Osteocyte (in vitro differentiated cells): Measurements from ENCODE around the gene C2CD2L. TPM values are rescaled to one million over a fixed set of nuclear protein-coding genes. Genes with fewer than 3 reads are reported as not detected.

Source experiments
- DNase-seq: peaks from one replicate; pipeline ENCODE4 v3.0.0; 2021; ENCODE audit warnings: mixed read lengths; ENCODE audit not compliant: unreplicated experiment; ENCODE audit errors: extremely low spot score
- H3K27ac Mint-ChIP-seq: one replicate; pipeline ENCODE4 v1.8.0; 2021; ENCODE audit warnings: mild to moderate bottlenecking, mixed read lengths; ENCODE audit not compliant: unreplicated experiment
- H3K27me3 Mint-ChIP-seq: one replicate; pipeline ENCODE4 v1.8.0; 2021; ENCODE audit warnings: mixed read lengths; ENCODE audit not compliant: unreplicated experiment
- H3K36me3 Mint-ChIP-seq: one replicate; pipeline ENCODE4 v1.8.0; 2021; ENCODE audit warnings: mixed read lengths; ENCODE audit not compliant: unreplicated experiment
- H3K4me1 Mint-ChIP-seq: one replicate; pipeline ENCODE4 v1.8.0; 2021; ENCODE audit warnings: mixed read lengths; ENCODE audit not compliant: unreplicated experiment
- H3K4me3 Mint-ChIP-seq: one replicate; pipeline ENCODE4 v1.8.0; 2021; ENCODE audit warnings: mild to moderate bottlenecking, moderate library complexity, mixed read lengths; ENCODE audit not compliant: unreplicated experiment
- H3K9me3 Mint-ChIP-seq: one replicate; pipeline ENCODE4 v1.8.0; 2021; ENCODE audit warnings: mixed read lengths; ENCODE audit not compliant: unreplicated experiment
- total RNA-seq: library from RNA; stranded (reverse); gene quantifications from 2 replicates; pipeline ENCODE4 v1.2.1, GENCODE V29; 2021
- TF ChIP-seq, protein P1 (sequence below): fragments of 200-600 bp; sonication (generic); IDR thresholded peaks from 2 replicates; pipeline ENCODE4 v1.5.0; 2021; ENCODE audit warnings: antibody characterized with exemption, mild to moderate bottlenecking, moderate library complexity

Gene C2CD2L
- total RNA-seq, 1 donor from 2014 or later: 11.7 TPM

DNA sequence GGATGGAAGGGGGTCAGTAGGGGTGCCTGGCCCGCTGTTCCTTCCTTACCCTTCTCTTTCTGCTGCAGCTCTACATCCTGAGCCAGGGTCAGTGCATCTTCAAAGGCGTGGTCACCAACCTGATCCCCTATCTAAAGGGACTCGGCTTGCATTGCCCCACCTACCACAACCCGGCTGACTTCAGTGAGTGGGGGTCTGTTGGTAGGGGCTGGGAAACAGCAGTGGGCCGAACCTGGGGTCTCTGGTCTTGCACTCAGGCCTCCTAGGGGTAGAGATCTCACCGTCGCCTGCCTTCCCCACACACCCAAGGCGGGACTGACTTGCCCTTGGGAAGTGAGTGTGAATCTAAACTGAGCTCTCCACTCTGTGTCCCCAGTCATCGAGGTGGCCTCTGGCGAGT, 49.4 kb downstream of the C2CD2L start:
- no peak for DNase-seq
- no peaks in the 10 kb centered on the region for H3K36me3 Mint-ChIP-seq
- no peak overlapping the region for H3K4me3 Mint-ChIP-seq
- H3K9me3 Mint-ChIP-seq: no peaks in the 10 kb centered on the region
- H3K4me1 Mint-ChIP-seq: no peaks in the 10 kb centered on the region
- TF ChIP-seq, protein P1, sequence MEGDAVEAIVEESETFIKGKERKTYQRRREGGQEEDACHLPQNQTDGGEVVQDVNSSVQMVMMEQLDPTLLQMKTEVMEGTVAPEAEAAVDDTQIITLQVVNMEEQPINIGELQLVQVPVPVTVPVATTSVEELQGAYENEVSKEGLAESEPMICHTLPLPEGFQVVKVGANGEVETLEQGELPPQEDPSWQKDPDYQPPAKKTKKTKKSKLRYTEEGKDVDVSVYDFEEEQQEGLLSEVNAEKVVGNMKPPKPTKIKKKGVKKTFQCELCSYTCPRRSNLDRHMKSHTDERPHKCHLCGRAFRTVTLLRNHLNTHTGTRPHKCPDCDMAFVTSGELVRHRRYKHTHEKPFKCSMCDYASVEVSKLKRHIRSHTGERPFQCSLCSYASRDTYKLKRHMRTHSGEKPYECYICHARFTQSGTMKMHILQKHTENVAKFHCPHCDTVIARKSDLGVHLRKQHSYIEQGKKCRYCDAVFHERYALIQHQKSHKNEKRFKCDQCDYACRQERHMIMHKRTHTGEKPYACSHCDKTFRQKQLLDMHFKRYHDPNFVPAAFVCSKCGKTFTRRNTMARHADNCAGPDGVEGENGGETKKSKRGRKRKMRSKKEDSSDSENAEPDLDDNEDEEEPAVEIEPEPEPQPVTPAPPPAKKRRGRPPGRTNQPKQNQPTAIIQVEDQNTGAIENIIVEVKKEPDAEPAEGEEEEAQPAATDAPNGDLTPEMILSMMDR: no peak
- no peak overlapping the region for H3K27ac Mint-ChIP-seq
- H3K27me3 Mint-ChIP-seq: no peaks in the 10 kb centered on the region

DNA sequence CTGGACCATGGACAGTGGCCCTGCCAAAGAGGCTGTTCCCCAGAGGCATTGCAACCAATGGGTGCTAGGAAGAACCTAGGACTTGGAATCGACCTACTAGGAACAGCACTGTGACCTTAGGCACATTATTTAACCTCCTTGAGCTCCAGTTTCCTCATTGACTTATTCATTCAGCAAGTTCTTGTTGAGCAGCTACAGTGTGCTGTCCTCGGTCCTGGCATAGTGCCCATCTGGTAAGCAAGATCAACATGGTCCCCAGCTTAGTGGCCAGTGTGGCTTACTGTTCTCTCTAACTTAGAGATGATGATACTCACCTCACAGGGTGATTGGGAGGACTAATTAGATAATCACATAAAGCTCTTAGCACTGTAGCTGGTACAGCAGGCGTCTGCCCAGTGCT, 49.9 kb downstream of the C2CD2L start:
- Mint-ChIP-seq H3K9me3 (no peaks in the 10 kb centered on the region), H3K4me3 (no peak overlapping the region), H3K36me3 (no peaks in the 10 kb centered on the region), H3K27me3 (no peaks in the 10 kb centered on the region), H3K4me1 (no peaks in the 10 kb centered on the region), H3K27ac (no peak overlapping the region)
- TF ChIP-seq, protein P1: no peak
- DNase-seq: no peak

DNA sequence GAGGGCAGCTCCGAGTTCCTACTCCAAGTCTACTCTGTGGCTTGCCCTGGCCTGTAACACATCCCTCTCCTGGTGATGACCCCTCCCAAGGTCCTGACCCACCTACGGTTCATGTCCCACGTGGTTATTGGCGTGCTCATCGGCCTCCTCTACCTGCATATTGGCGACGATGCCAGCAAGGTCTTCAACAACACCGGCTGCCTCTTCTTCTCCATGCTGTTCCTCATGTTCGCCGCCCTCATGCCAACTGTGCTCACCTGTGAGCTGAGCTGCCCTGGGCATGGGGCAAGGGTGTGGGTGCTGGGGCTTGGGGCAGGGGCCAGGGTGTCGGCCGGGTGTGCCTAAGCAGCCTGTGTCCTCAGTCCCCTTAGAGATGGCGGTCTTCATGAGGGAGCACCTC, 51.3 kb downstream of the C2CD2L start:
- Mint-ChIP-seq H3K27me3 (no peaks in the 10 kb centered on the region), H3K4me3 (no peak overlapping the region), H3K36me3 (no peaks in the 10 kb centered on the region), H3K9me3 (no peaks in the 10 kb centered on the region), H3K4me1 (no peaks in the 10 kb centered on the region), H3K27ac (no peak overlapping the region)
- no peak for DNase-seq
- TF ChIP-seq, protein P1: no peak

DNA sequence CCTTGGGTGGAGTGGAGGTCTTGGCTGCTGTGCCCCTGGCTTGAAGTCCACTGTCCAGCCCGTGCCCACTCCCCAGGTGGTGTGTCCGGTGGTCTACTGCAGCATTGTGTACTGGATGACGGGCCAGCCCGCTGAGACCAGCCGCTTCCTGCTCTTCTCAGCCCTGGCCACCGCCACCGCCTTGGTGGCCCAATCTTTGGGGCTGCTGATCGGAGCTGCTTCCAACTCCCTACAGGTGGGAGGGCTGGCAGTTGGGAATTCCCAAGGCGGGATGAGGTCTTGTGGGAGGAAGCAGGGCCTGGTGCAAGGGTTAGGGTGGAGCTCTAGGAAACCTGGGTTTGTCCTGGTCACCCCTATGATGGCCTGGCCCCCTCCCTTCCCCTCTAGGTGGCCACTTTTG, 53.0 kb downstream of the C2CD2L start:
- no peaks in the 10 kb centered on the region for H3K4me1 Mint-ChIP-seq
- H3K9me3 Mint-ChIP-seq: no peaks in the 10 kb centered on the region
- TF ChIP-seq, protein P1: no peak
- H3K27ac Mint-ChIP-seq: no peak overlapping the region
- no peak overlapping the region for H3K4me3 Mint-ChIP-seq
- no peaks in the 10 kb centered on the region for H3K27me3 Mint-ChIP-seq
- no peaks in the 10 kb centered on the region for H3K36me3 Mint-ChIP-seq
- DNase-seq: no peak

DNA sequence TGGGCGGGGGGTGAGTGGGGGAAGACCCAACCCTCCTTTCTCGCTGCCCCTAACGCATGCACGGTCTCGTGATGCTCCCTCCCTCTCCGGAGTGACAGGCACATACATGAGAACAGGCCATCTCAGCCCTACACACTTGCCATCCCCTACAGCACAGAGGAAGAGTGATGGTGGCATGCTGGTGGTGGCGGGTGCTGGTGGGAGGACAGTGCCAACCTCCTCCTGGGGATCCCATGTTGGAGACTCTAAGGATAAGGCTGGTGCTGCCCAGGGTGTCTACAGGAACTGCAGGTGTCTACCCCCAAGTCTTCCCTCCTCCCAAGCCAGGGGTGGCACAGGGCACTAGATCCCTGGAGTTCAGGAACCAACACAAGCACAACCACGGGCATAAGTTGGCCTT, 54.7 kb downstream of the C2CD2L start:
- Mint-ChIP-seq H3K36me3 (no peaks in the 10 kb centered on the region), H3K9me3 (no peaks in the 10 kb centered on the region), H3K27me3 (no peaks in the 10 kb centered on the region), H3K4me3 (no peak overlapping the region), H3K27ac (no peak overlapping the region), H3K4me1 (no peaks in the 10 kb centered on the region)
- TF ChIP-seq, protein P1: no peak
- no peak for DNase-seq
